T-helper 1 cell treated with Interleukin-12 subunit alpha and Interleukin-12 subunit beta and Interleukin-4 antibody, amounts not matched to agents 30 μg/mL and 1 μg/mL, for 36 hours (primary cell): Measurements from ENCODE around the gene DOK3.
"Not testable (repeated sequence)": the region's sequence is repeated elsewhere in the genome, so short reads cannot be mapped to it uniquely, and the experiment has no call there.

Experiments
- H3K27ac Mint-ChIP-seq: one replicate; pipeline ENCODE4 v1.8.0; 2021; ENCODE audit warnings: mild to moderate bottlenecking, mixed read lengths
- H3K27me3 Mint-ChIP-seq: one replicate; pipeline ENCODE4 v1.8.0; 2021; ENCODE audit warnings: low read depth, mixed read lengths
- H3K36me3 Mint-ChIP-seq: one replicate; pipeline ENCODE4 v1.8.0; 2021; ENCODE audit warnings: low read depth, mixed read lengths
- H3K4me1 Mint-ChIP-seq: one replicate; pipeline ENCODE4 v1.8.0; 2021; ENCODE audit warnings: low read depth, mixed read lengths
- H3K4me3 Mint-ChIP-seq: one replicate; pipeline ENCODE4 v1.8.0; 2021; ENCODE audit warnings: mild to moderate bottlenecking, moderate library complexity, mixed read lengths
- H3K9me3 Mint-ChIP-seq: one replicate; pipeline ENCODE4 v1.8.0; 2021; ENCODE audit warnings: mixed read lengths

The DOK3 gene

GRCh38 chr5:177491429-177491945 lies 18.1 kb downstream of the DOK3 start:
- Mint-ChIP-seq H3K36me3 (peaks cover 8% of the 10 kb centered on the region), H3K4me1 (peaks cover 14% of the 10 kb centered on the region), H3K4me3 (no peak overlapping the region), H3K27me3 (no peaks in the 10 kb centered on the region), H3K27ac (no peak overlapping the region), H3K9me3 (no peaks in the 10 kb centered on the region)

- Mint-ChIP-seq H3K9me3 (no peaks in the 10 kb centered on the region), H3K4me3 (no peak overlapping the region), H3K27ac (no peak overlapping the region), H3K36me3 (peaks cover 8% of the 10 kb centered on the region), H3K27me3 (no peaks in the 10 kb centered on the region), H3K4me1 (peaks cover 10% of the 10 kb centered on the region)
These were observed 18.6 kb downstream of the DOK3 start for GRCh38 chr5:177490992-177491391.

DNA sequence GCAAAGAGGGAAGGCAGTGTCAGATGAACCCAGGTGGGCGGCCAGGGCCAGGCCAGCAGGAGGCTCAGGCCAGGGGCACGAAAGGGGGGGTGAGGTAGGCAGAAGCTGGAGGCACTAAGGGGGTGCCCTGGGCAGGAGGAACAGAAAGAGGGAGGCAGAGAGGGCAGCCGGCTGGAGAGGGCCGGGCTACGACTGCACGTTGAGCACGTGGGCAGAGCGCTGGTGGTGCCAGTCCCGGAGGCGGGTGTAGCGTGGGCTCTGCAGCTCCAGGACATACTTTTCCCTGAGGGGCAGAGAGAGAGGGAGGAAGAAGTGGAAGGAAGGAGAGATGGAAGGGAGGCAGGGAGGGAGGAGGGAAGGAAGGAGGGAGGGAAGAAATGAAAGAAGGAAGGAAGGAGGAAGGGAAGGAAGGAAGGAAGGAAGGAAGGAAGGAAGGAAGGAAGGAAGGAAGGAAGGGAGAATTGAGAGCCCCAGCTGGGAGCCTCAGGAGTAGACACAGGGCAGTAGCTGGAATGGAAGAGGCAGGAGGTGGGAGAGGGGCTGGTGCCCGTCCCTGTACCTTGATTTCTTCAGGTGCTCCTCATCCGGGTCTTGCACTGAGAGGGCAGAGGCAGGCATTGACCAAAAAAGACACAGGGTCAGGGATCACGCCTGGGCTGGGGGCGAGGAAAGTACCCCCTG lies 19.2 kb downstream of the DOK3 start:
- Mint-ChIP-seq H3K36me3 (peaks cover 8% of the 10 kb centered on the region), H3K9me3 (no peaks in the 10 kb centered on the region), H3K27me3 (no peaks in the 10 kb centered on the region), H3K4me3 (no peak overlapping the region), H3K4me1 (peaks cover 8% of the 10 kb centered on the region), H3K27ac (no peak overlapping the region)

DNA sequence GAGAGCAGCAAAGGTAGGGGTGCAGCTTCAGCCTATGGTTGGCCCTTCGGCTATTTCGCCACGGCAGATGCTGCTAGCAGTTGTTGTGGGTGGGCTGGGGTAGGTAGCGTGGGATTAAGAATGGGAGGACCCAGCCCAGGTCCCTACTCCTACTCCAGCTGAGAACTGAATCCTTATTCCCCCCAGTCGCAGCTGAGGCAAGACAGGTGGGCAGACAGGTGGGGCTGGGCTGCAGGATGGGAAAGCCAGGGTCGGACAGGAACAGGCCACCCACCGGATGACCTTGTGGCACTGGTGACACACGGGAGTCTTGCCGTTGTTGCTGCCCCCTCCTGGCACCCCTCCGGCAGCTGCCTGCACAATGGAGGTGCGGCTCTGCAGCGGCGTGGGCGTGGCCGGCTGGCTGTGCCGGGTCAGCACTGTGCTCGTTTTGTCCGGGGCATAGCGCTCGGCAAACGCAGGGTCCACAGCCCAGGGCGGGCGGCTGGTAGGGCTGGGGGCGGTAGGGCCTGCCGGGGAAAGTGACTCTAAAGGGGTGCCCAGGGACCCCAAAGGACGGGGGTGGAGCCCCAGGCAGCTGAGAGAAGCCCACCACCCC lies 20.4 kb downstream of the DOK3 start:
- Mint-ChIP-seq H3K9me3 (no peaks in the 10 kb centered on the region), H3K36me3 (peaks cover 8% of the 10 kb centered on the region), H3K4me1 (peaks cover 5% of the 10 kb centered on the region), H3K4me3 (no peak overlapping the region), H3K27ac (no peak overlapping the region), H3K27me3 (no peaks in the 10 kb centered on the region)

DNA sequence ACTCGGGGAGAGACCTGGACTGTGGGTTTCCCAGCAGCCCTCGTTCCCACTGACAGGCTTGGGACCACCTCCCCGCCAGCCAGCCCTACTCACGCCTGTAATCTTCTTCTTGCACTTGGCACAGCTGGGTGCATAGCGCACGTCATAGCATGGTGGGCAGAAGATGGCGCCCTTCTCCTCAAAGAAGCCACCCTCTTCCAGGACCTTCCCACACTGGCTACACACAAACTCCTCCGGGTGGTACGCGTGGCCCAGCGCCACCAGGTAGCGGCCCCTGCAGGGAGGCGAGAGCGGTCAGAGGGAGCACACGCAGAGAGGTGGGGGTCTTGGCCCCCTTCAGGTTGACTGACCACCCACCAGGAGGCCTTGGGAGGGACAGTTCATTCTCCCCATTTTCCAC lies 21.7 kb downstream of the DOK3 start:
- H3K4me3 Mint-ChIP-seq, result no peak overlapping the region
- no peaks in the 10 kb centered on the region for H3K4me1 Mint-ChIP-seq
- H3K9me3 Mint-ChIP-seq, result no peaks in the 10 kb centered on the region
- H3K36me3 Mint-ChIP-seq, result peaks cover 8% of the 10 kb centered on the region
- H3K27ac Mint-ChIP-seq, result no peak overlapping the region
- no peaks in the 10 kb centered on the region for H3K27me3 Mint-ChIP-seq

DNA sequence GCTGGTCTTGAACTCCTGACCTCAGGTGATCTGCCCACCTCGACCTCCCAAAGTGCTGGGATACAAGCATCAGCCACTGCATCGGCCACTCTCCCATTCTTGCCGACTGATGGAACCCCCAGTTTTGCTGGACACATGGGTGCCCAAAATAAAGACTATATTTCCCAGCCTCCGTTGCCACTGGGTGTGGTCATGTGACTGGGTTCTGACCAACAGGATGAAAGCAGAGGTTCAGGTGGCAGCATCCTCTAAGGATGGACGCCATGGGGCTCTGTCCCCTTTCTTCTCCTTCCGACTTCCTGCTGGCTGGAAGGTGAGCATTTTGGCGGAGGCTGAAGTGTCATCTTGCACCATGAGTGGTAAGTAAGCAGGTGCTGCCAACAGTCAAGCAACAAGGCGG lies 22.5 kb downstream of the DOK3 start:
- Mint-ChIP-seq H3K4me3 (no peak overlapping the region), H3K27ac (no peak overlapping the region), H3K36me3 (peaks cover 8% of the 10 kb centered on the region), H3K27me3 (no peaks in the 10 kb centered on the region), H3K4me1 (no peaks in the 10 kb centered on the region), H3K9me3 (no peaks in the 10 kb centered on the region)

DNA sequence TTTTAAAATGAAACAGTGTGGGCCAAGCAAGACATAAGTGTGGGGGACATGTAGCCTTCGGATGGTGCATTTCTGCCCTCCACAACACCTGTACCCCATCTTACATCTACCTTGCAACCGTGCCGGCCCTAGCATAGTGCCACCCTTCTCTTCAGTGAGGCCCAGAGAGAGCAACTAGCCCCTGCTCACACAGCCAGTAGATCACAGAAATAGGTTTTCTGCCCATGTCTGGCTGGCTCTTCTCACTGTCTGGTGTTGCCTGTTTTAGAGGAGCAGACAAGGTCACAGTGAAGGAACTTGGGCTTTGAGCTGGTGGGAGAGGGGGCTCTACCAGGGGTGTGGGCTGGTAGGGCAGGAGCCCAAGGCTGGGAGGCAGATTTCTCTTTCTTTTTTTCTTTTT lies 23.4 kb downstream of the DOK3 start:
- Mint-ChIP-seq H3K9me3 (no peaks in the 10 kb centered on the region), H3K27ac (no peak overlapping the region), H3K4me3 (no peak overlapping the region), H3K36me3 (peaks cover 7% of the 10 kb centered on the region), H3K27me3 (no peaks in the 10 kb centered on the region), H3K4me1 (no peaks in the 10 kb centered on the region)

- H3K27me3 Mint-ChIP-seq, H3K36me3 Mint-ChIP-seq, H3K4me1 Mint-ChIP-seq, H3K9me3 Mint-ChIP-seq, H3K4me3 Mint-ChIP-seq, H3K27ac Mint-ChIP-seq: not testable (repeated sequence)
These were observed 23.9 kb downstream of the DOK3 start for GRCh38 chr5:177485753-177486152.

DNA sequence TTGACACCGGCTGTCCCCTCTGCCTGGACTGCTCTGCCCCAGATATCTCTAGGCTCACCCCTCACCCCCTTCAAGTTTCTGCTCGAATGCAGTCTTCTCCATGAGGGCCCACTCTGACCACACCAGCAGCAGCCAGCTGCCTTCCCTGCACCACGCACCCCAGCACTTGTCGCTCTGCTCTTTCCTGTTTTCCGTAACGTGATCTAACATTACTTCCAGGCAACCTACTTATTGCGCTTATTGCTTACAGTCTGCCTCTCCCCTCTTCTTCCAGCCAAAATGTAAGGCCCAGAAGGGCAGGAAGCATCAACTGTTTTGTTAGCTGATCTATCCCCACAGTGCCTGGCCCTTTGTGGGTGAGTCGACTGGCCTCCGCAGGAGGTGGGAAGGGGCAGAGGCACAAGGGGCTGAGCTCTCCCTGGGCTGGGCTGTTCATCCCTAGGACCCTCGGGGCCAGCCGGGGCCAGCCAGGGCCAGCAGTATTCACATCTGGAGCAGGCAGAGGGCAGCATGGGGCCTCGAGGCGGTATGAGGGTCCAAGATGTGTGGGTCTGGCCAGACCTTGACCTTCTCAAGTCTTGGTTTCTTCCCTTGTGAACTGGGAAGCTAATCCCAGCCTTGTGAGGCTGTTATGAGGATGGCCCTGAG lies 24.6 kb downstream of the DOK3 start:
- H3K4me3 Mint-ChIP-seq, result no peak overlapping the region
- peaks cover under 1% of the 10 kb centered on the region for H3K4me1 Mint-ChIP-seq
- no peaks in the 10 kb centered on the region for H3K27me3 Mint-ChIP-seq
- no peaks in the 10 kb centered on the region for H3K9me3 Mint-ChIP-seq
- peak overlapping the region; percentile 7 for H3K27ac Mint-ChIP-seq
- peaks cover 5% of the 10 kb centered on the region for H3K36me3 Mint-ChIP-seq

DNA sequence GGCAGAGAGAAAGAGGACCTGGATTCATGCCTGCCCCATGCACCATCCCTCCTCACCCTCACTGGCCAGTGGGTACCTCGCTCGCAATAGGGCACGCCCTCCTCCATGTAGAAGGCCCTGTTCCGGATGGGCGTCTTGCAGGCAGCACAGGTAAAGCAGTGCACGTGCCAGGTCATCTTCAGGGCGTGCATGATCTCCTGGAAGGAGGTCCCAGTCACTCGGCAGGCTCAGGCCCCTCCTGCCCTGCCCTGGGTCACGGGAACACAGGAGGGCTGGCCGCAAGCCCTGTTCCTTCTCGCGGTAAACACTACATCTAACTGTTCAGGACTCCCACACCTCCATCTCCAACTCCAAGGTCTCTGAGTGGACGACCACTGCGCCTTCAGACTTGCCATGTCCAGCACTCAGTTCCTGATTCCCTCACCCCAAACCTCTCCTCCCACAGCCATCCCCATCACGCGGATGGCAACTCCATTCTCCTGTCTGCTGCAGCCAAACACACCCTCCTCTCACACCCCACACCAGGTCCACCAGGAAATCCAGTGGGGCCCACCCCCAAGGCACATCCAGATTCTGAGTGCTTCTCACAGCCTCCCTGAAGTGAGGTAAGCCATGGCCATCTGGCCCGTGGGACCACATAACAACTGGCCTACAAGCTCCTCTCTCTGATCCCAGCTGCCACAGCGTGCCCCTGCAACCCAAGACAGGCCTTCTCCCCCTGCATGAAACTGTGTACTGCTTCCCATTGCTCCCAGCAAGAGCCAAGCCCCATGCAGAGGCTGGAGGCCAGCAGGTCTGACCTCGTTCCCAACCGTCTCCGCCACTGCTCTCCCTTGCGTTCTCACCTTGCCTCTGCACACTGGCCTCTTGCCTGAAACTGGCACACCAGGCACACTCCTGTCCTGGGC lies 25.4 kb downstream of the DOK3 start:
- Mint-ChIP-seq H3K4me3 (no peak overlapping the region), H3K9me3 (no peaks in the 10 kb centered on the region), H3K36me3 (peaks cover 3% of the 10 kb centered on the region), H3K27me3 (no peaks in the 10 kb centered on the region), H3K27ac (peak overlapping the region; percentile 7), H3K4me1 (peaks cover 8% of the 10 kb centered on the region)

GRCh38 chr5:177483042-177483441 lies 26.6 kb downstream of the DOK3 start:
- Mint-ChIP-seq H3K27me3 (no peaks in the 10 kb centered on the region), H3K9me3 (no peaks in the 10 kb centered on the region), H3K4me1 (peaks cover 15% of the 10 kb centered on the region), H3K36me3 (peaks cover 7% of the 10 kb centered on the region), H3K27ac (no peak overlapping the region), H3K4me3 (no peak overlapping the region)

DNA sequence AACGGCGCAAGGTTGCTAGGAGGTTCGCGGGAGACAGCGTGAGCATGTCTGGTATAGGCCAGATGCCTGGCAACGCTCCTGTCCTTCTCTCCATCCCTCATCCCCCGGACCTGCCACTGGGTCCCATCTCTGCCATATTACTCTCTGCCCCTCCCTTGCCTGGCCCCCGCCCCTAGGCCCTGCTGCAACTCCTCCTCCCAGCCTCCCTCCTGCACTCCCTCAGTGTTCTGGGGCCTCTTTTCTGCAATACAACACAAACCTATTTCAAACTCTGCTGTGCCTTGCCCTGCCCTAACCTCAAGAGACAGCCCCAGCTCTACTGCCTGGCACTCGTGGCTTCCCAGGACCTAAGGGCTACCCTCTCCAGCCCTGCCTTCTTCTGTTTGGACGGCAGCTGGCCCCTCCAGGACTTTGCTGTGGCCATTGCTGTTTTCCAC lies 27.2 kb downstream of the DOK3 start:
- H3K4me3 Mint-ChIP-seq, result no peak overlapping the region
- H3K27ac Mint-ChIP-seq, result no peak overlapping the region

DNA sequence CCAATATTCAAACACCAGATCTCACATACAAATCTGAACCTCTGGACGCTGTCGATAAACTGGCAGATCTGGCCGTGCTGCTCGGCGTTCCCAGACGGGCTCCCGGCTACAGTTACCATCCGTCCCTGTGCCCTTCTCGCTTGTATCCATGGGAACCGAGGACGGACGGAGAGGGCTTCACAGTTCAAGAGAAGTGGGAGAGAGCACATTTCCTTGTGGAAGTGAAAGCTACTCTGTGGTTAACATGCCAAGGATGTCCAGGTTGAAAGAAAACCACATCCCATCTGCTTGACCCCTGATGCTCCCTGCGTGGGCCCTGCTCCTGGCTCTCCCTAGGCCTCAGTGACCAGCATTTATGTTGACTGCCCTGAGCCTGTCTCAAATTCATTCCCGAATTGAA lies 29.9 kb downstream of the DOK3 start:
- H3K9me3 Mint-ChIP-seq, result no peaks in the 10 kb centered on the region
- peaks cover 5% of the 10 kb centered on the region for H3K36me3 Mint-ChIP-seq
- peak overlapping the region; percentile 88 for H3K27ac Mint-ChIP-seq
- H3K4me3 Mint-ChIP-seq, result no peak overlapping the region
- peaks cover 27% of the 10 kb centered on the region for H3K4me1 Mint-ChIP-seq
- H3K27me3 Mint-ChIP-seq, result no peaks in the 10 kb centered on the region

More for the DNA sequence above, 27.2 kb downstream of the DOK3 start:
- no peaks in the 10 kb centered on the region for H3K27me3 Mint-ChIP-seq
- H3K4me1 Mint-ChIP-seq, result peaks cover 15% of the 10 kb centered on the region
- peaks cover 5% of the 10 kb centered on the region for H3K36me3 Mint-ChIP-seq
- no peaks in the 10 kb centered on the region for H3K9me3 Mint-ChIP-seq
